Stimulated activated effector memory CD8-positive, alpha-beta T cell treated with anti-CD3 and anti-CD28 coated beads, Interleukin-12 subunit alpha, Interleukin-12 subunit beta, amount 100 ng/mL, for 72 hours (primary cell): ENCODE measurements around the gene TBC1D22A.

ENCODE experiments used
- ATAC-seq: fragments of 150-1000 bp; cut with Tn5 transposase; 2 replicates; pipeline ENCODE4 v1.10.0; 2021
- DNase-seq, 2 donors: peaks; one replicate each; pipeline ENCODE4 v3.0.0; 2021 to 2022; ENCODE audit warnings: low spot score in 2 of 2
- H3K27ac Mint-ChIP-seq: one replicate; pipeline ENCODE4 v1.8.0; 2022; ENCODE audit warnings: mild to moderate bottlenecking, mixed read lengths
- H3K36me3 Mint-ChIP-seq: one replicate; pipeline ENCODE4 v1.8.0; 2022; ENCODE audit warnings: mild to moderate bottlenecking, mixed read lengths
- H3K4me1 Mint-ChIP-seq: one replicate; pipeline ENCODE4 v1.8.0; 2022; ENCODE audit warnings: mixed read lengths
- H3K4me3 Mint-ChIP-seq: one replicate; pipeline ENCODE4 v1.8.0; 2022; ENCODE audit warnings: mild to moderate bottlenecking, mixed read lengths
- H3K9me3 Mint-ChIP-seq: one replicate; pipeline ENCODE4 v1.8.0; 2022; ENCODE audit warnings: mixed read lengths

TBC1D22A gene

DNA sequence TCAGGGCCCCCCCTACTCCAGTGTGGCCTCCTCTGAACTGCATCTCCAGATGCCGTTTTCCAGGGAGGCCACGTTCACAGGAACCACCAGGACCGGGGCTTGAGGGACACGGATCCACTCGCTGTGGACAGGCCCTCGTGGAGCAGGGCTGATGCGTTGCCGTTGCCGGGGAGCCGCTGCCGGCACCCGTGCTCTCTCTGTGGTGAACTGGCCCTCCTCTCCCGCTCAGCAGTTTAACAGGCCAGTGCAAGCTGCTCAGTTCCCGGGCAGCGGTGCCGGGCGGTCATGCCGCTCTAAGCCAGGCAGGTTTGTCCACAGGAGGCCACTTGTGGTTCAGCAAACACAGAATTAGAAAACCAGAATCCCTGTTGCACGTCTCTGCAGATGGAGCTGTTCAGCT is 301.6 kb downstream of the TBC1D22A start:
- DNase-seq = no peak
- H3K27ac Mint-ChIP-seq = no peak overlapping the region
- H3K9me3 Mint-ChIP-seq = no peaks in the 10 kb centered on the region
- peaks cover 42% of the 10 kb centered on the region for H3K36me3 Mint-ChIP-seq
- peaks cover 29% of the 10 kb centered on the region for H3K4me1 Mint-ChIP-seq
- ATAC-seq = no peak
- H3K4me3 Mint-ChIP-seq = no peak overlapping the region

GRCh38 chr22:47064416-47064815 is 302.0 kb downstream of the TBC1D22A start:
- no peak for ATAC-seq
- no peaks in the 10 kb centered on the region for H3K9me3 Mint-ChIP-seq
- H3K36me3 Mint-ChIP-seq = peaks cover 42% of the 10 kb centered on the region
- H3K27ac Mint-ChIP-seq = no peak overlapping the region
- H3K4me1 Mint-ChIP-seq = peaks cover 30% of the 10 kb centered on the region
- DNase-seq = no peak
- no peak overlapping the region for H3K4me3 Mint-ChIP-seq

- no peaks in the 10 kb centered on the region for H3K9me3 Mint-ChIP-seq
- DNase-seq (no peak), ATAC-seq (no peak)
- H3K4me1 Mint-ChIP-seq = peaks cover 34% of the 10 kb centered on the region
- peaks cover 30% of the 10 kb centered on the region for H3K36me3 Mint-ChIP-seq
- peak overlapping the region; percentile 29 for H3K27ac Mint-ChIP-seq
- no peak overlapping the region for H3K4me3 Mint-ChIP-seq
These were observed 303.5 kb downstream of the TBC1D22A start for GRCh38 chr22:47065756-47066615.

GRCh38 chr22:47066616-47066905 is 304.1 kb downstream of the TBC1D22A start:
- ATAC-seq (no peak), DNase-seq (no peak)
- H3K36me3 Mint-ChIP-seq = peaks cover 24% of the 10 kb centered on the region
- no peak overlapping the region for H3K4me3 Mint-ChIP-seq
- peaks cover 28% of the 10 kb centered on the region for H3K4me1 Mint-ChIP-seq
- H3K27ac Mint-ChIP-seq = no peak overlapping the region
- H3K9me3 Mint-ChIP-seq = no peaks in the 10 kb centered on the region

DNA sequence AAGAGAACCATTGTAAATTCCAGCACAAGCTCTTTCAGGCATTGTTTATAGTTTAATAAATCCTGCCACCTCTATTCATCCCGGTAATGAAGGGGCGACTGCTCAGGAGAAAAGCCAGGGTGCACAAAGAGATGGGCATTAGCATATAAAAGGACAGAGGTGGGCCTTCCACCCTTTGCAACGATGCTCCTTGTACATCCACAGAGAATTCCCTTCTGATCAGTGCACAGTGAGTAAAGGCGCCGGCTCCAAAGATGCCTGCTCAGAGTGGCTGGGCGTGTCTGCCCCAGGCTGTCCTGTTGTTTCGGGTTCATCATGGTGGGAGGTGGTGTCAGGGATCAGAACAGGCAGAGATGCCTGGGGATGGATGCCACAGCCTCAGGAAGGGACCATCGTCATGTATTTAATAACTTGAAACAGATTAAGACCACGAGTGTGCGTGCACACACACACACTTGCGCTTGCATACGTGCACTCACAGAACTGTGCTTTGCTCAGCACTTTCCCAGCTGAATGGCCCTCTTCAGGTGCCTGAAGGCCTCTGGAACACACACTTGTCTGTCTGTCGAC is 305.0 kb downstream of the TBC1D22A start:
- H3K36me3 Mint-ChIP-seq = peaks cover 16% of the 10 kb centered on the region
- H3K27ac Mint-ChIP-seq = no peak overlapping the region
- H3K4me3 Mint-ChIP-seq = no peak overlapping the region
- ATAC-seq (no peak), DNase-seq (no peak)
- H3K4me1 Mint-ChIP-seq = peaks cover 27% of the 10 kb centered on the region
- no peaks in the 10 kb centered on the region for H3K9me3 Mint-ChIP-seq

DNA sequence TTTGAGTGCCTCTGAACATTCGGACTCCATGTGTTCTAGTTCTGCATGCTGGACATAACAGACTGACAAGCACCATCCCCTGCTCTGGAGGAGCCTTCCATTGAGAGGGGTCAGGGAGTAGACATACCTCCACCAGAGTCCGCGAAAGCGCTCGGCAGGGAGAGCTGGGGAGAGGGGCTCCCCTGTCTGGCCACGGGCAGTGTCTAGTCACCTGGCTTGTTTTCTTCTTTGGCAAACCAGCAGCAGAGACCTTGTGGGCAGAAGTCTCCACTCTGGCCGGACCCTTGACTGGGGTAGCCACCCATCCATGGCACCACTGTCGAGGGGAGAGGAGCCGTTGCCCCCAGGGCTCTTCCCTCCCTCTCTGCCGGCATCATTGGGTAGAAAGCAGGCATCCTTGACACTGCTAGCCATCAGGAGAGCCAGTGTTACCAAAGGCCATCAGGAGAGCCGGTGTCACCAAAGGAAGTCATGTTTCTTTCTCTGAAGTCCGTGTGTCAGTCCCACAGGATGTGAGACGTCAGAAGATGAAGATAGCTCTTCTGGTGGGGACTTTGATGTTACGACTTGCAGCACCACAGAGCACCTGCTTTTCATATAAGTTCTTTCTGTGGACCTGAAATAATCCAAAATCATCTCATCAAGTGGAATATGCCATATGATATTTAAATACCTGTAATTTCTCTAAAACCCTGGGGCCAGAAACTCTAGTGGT is 305.6 kb downstream of the TBC1D22A start:
- H3K27ac Mint-ChIP-seq = no peak overlapping the region
- ATAC-seq = no peak
- H3K4me3 Mint-ChIP-seq = no peak overlapping the region

DNA sequence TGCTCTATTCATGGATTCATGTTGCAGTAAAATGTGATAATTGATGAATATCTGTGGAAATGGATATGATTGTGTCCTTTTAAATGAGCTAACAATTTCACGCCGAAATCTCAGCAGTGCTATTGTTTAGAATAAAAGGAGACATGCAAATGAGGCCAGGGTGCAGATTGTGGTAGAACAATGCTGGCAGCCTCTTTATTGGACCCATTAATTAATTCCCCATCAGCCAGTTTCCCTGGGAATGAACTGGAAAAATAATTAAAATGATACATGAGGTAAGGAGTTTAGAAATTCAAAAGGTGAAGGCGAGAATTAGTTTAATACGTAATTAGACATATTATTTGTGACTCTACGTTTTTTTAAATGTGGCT is 306.2 kb downstream of the TBC1D22A start:
- Mint-ChIP-seq H3K27ac (no peak overlapping the region), H3K4me3 (no peak overlapping the region), H3K36me3 (peaks cover 4% of the 10 kb centered on the region), H3K9me3 (no peaks in the 10 kb centered on the region), H3K4me1 (peaks cover 20% of the 10 kb centered on the region)
- ATAC-seq = no peak
- no peak for DNase-seq

More for the DNA sequence above, 305.6 kb downstream of the TBC1D22A start:
- DNase-seq = no peak
- Mint-ChIP-seq H3K36me3 (peaks cover 9% of the 10 kb centered on the region), H3K9me3 (no peaks in the 10 kb centered on the region), H3K4me1 (peaks cover 21% of the 10 kb centered on the region)

DNA sequence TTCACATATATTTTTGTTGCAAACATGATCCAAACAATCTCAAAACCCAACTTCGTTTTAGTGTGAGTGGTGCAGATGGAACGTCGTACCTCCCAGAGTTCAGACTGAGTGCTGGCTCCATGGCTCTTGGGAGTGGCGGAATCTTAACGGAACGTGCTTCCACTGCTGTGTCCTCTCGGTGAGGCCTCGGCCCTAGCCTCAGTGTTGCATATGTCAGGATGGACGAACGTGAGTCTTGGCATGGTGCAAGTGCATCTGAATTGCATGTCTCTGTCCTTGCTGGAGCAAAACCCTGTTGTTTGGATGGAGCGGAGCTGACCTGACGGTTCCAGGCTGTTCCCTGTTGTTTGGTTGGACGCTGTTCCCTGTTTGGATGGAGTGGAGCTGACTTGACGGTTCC is 306.8 kb downstream of the TBC1D22A start:
- ATAC-seq (no peak), DNase-seq (no peak)
- Mint-ChIP-seq H3K36me3 (no peaks in the 10 kb centered on the region), H3K4me1 (peaks cover 20% of the 10 kb centered on the region), H3K27ac (no peak overlapping the region), H3K9me3 (no peaks in the 10 kb centered on the region), H3K4me3 (no peak overlapping the region)

GRCh38 chr22:47071078-47071806 is 308.8 kb downstream of the TBC1D22A start:
- Mint-ChIP-seq H3K9me3 (peaks cover 12% of the 10 kb centered on the region), H3K4me1 (peaks cover 12% of the 10 kb centered on the region), H3K27ac (no peak overlapping the region), H3K36me3 (no peaks in the 10 kb centered on the region), H3K4me3 (no peak overlapping the region)
- no peak for DNase-seq
- ATAC-seq = no peak

DNA sequence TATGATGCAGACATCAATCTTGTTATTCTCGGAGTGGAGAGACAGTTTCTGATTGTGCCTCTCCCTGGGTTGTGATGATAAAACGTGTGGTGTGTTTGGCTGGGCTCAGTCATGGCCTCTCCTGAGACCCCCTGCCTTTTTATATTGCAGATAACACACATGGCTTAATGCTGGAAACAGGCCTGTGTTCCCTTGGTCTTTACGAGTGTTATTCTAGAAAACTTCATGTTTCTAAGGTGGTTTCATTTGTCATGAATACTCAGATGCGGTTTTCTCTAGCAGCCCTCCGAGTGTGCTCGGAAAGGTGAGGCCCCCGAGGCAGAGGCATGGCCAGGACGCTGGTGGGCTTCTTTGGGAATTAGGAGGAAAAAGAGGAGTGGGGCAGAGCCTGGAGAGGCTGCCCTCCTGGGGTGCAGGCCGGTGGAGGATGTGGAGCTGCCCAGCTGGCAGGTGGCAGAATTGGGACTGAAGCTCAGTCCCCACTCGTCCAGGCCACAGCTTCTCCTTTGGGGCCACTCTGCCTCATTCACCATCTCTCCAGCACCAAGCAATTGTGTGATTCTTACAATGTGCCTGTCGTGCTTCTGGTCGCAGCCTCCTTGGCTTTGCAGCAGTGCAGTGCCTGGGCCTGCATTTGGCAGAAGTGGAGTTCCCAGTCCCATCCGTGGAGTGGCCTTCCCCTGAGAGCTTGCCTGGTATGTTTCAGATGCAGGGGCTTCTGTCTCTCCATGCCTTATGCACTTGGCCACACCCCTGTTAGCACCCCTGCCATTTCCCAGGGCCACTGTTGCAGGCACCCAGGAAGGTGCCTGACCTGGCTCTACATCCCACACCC is 309.6 kb downstream of the TBC1D22A start:
- DNase-seq (no peak), ATAC-seq (no peak)
- Mint-ChIP-seq H3K27ac (no peak overlapping the region), H3K4me1 (peaks cover 11% of the 10 kb centered on the region), H3K9me3 (peaks cover 15% of the 10 kb centered on the region), H3K4me3 (no peak overlapping the region), H3K36me3 (no peaks in the 10 kb centered on the region)

DNA sequence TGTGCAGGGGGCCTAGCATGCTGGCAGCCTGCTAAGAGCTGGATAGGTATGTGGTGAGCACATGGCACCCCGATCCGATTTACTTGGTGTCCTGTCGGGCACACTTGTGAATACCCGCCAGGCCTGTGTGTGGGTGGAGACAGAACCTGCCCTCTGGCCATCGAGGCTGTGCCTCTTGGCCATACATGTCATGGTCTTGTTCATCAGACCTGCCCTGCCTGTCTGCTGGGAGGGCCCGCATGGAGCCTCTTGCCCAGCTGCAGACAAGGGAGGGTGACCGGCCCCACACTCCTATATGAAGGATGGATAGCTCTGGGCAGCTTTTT is 310.2 kb downstream of the TBC1D22A start:
- no peak for DNase-seq
- Mint-ChIP-seq H3K9me3 (peaks cover 15% of the 10 kb centered on the region), H3K4me3 (no peak overlapping the region), H3K27ac (no peak overlapping the region), H3K4me1 (peaks cover 11% of the 10 kb centered on the region), H3K36me3 (no peaks in the 10 kb centered on the region)
- ATAC-seq = no peak

GRCh38 chr22:47073075-47073474 is 310.6 kb downstream of the TBC1D22A start:
- Mint-ChIP-seq H3K4me3 (no peak overlapping the region), H3K36me3 (peaks cover 3% of the 10 kb centered on the region), H3K27ac (no peak overlapping the region), H3K4me1 (peaks cover 11% of the 10 kb centered on the region), H3K9me3 (peaks cover 15% of the 10 kb centered on the region)
- DNase-seq (no peak), ATAC-seq (no peak)

GRCh38 chr22:47074105-47074504 is 311.7 kb downstream of the TBC1D22A start:
- no peak for ATAC-seq
- Mint-ChIP-seq H3K36me3 (peaks cover 6% of the 10 kb centered on the region), H3K27ac (no peak overlapping the region), H3K9me3 (peaks cover 15% of the 10 kb centered on the region), H3K4me1 (peaks cover 11% of the 10 kb centered on the region), H3K4me3 (no peak overlapping the region)
- no peak for DNase-seq

GRCh38 chr22:47075568-47075967 is 313.1 kb downstream of the TBC1D22A start:
- Mint-ChIP-seq H3K4me3 (no peak overlapping the region), H3K36me3 (peaks cover 6% of the 10 kb centered on the region), H3K27ac (no peak overlapping the region), H3K9me3 (peaks cover 17% of the 10 kb centered on the region), H3K4me1 (no peaks in the 10 kb centered on the region)
- no peak for DNase-seq
- no peak for ATAC-seq

DNA sequence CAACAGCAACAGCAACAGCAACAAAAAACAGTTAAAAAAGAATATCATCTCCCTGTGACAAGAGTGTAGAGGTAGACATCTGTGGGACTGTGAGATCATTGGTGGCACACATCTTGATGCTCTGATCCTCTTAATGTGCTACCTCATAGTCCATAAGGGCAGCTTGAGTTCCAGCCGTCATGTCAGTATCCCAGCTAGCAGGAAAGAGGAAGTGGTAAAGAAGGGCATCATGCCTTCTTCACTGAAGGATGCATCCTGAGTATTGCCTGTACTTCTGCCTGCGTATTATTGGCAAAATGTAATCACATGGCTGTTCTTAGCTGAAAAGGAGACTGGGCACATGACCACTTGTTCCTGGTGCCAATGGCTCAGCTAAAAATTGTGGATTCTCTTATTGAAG is 314.3 kb downstream of the TBC1D22A start:
- DNase-seq (no peak), ATAC-seq (no peak)
- H3K27ac Mint-ChIP-seq = no peak overlapping the region
- H3K4me3 Mint-ChIP-seq = no peak overlapping the region
- peaks cover 6% of the 10 kb centered on the region for H3K36me3 Mint-ChIP-seq
- H3K9me3 Mint-ChIP-seq = peaks cover 18% of the 10 kb centered on the region
- H3K4me1 Mint-ChIP-seq = no peaks in the 10 kb centered on the region
